Thyroid gland (tissue), 4 donors: ENCODE results near the gene GALNT4. TPM values are rescaled to one million over a fixed set of nuclear protein-coding genes. Genes with fewer than 3 reads are reported as not detected.

Experiments used
- DNase-seq, 2 donors: peaks; one replicate each; pipeline ENCODE4 v3.0.0-alpha.2; 2019
- H3K27ac ChIP-seq, 3 donors: fragments of 200-600 bp; sonication (generic); 1 replicate in 2 of 3; 2 replicates in 1 of 3; pipeline ENCODE4 v1.5.1; 2016 to 2019; ENCODE audit warnings: mild to moderate bottlenecking in 1 of 3, moderate library complexity in 1 of 3
- H3K27me3 ChIP-seq: fragments of 200-600 bp; sonication (generic); one replicate; pipeline ENCODE4 v1.5.1; 2019
- H3K36me3 ChIP-seq, 2 donors: fragments of 200-600 bp; sonication (generic); one replicate each; pipeline ENCODE4 v1.5.1; 2016 to 2019
- H3K4me1 ChIP-seq, 2 donors: fragments of 200-600 bp; sonication (generic); one replicate each; pipeline ENCODE4 v1.5.1; 2017 to 2019
- H3K4me3 ChIP-seq, 3 donors: fragments of 200-600 bp; sonication (generic); replicated peaks in 1 of 3; 1 replicate in 2 of 3; 2 replicates in 1 of 3; pipeline ENCODE4 v1.5.1; 2016; ENCODE audit warnings: mild to moderate bottlenecking in 1 of 3
- H3K9me3 ChIP-seq: fragments of 200-600 bp; sonication (generic); one replicate; pipeline ENCODE4 v1.5.1; 2017
- POLR2A ChIP-seq, 2 donors: fragments of 450-650 bp; IDR thresholded peaks; one replicate each; pipeline ENCODE4 v1.6.1; 2017; ENCODE audit warnings: antibody characterized with exemption in 2 of 2, mild to moderate bottlenecking in 2 of 2, moderate library complexity in 1 of 2
- WGBS, 2 donors: methylation state at CpG; one replicate each; pipeline ENCODE4 v1.1.5; 2017; 5-methylcytosine and 5-hydroxymethylcytosine counted together
- intact Hi-C: fragments of 100-400 bp; cut with DNase I; formaldehyde crosslinking; loops from one replicate; pipeline ENCODE4 v1.15.1; 2023
- total RNA-seq, 4 donors: library from RNA; depleted of rRNA; stranded (reverse); fragments of >200 nt; gene quantifications; one replicate each; pipeline ENCODE4 v1.2.3, GENCODE V29; 2016
- TF ChIP-seq, protein P1 (sequence below), 6 experiments: fragments of 200-600 bp in 3 of 6; fragments of 450-650 bp in 3 of 6; sonication (generic) in 3 of 6; IDR thresholded peaks; one replicate each; pipeline ENCODE4 v1.5.1; 2016 to 2019; ENCODE audit warnings: antibody characterized with exemption in 6 of 6, mild to moderate bottlenecking in 2 of 6, inconsistent platforms in 1 of 6, moderate library complexity in 1 of 6

GALNT4 gene
- total RNA-seq, 4 donors from 2014 or later, result 7.0 to 11.2 (median 7.3) TPM

DNA sequence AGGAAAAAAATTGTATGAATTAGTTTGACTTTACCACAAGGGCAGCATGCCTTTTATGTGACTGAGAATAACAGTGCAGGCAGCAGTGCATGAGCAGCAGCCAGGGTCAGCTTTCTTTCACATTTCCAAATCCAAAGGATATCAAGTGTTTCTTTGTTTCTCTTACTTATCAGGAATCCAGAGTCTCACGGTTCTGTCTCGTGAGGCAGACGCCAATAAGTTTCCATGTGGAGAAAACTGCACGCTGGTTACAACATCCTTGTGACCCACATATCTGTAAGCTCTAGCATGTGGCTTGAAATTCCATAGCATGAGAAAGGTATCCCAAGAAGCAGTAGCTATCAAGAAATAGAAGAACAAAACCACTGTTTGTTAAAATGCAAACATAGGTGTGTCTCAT is 27.6 kb downstream of the GALNT4 start:
- DNase-seq, result no peak
- Histone ChIP-seq H3K4me3 (no peak overlapping the region), H3K36me3 (peaks cover 0 to 4% of the 10 kb centered on the region in 2 donors), H3K4me1 (no peaks in the 10 kb centered on the region), H3K27ac (no peak overlapping the region), H3K9me3 (no peaks in the 10 kb centered on the region), H3K27me3 (no peaks in the 10 kb centered on the region)
- intact Hi-C loops, result no loop called here
- 77 to 81% methylated on average over 4 of the region's 4 CpGs for whole genome bisulfite sequencing, 2 donors
- no peak for TF ChIP-seq POLR2A (IDR thresholded peaks at IDR 0.05)
- TF ChIP-seq, protein P1, sequence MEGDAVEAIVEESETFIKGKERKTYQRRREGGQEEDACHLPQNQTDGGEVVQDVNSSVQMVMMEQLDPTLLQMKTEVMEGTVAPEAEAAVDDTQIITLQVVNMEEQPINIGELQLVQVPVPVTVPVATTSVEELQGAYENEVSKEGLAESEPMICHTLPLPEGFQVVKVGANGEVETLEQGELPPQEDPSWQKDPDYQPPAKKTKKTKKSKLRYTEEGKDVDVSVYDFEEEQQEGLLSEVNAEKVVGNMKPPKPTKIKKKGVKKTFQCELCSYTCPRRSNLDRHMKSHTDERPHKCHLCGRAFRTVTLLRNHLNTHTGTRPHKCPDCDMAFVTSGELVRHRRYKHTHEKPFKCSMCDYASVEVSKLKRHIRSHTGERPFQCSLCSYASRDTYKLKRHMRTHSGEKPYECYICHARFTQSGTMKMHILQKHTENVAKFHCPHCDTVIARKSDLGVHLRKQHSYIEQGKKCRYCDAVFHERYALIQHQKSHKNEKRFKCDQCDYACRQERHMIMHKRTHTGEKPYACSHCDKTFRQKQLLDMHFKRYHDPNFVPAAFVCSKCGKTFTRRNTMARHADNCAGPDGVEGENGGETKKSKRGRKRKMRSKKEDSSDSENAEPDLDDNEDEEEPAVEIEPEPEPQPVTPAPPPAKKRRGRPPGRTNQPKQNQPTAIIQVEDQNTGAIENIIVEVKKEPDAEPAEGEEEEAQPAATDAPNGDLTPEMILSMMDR (IDR thresholded peaks at IDR 0.05), result no peak

DNA sequence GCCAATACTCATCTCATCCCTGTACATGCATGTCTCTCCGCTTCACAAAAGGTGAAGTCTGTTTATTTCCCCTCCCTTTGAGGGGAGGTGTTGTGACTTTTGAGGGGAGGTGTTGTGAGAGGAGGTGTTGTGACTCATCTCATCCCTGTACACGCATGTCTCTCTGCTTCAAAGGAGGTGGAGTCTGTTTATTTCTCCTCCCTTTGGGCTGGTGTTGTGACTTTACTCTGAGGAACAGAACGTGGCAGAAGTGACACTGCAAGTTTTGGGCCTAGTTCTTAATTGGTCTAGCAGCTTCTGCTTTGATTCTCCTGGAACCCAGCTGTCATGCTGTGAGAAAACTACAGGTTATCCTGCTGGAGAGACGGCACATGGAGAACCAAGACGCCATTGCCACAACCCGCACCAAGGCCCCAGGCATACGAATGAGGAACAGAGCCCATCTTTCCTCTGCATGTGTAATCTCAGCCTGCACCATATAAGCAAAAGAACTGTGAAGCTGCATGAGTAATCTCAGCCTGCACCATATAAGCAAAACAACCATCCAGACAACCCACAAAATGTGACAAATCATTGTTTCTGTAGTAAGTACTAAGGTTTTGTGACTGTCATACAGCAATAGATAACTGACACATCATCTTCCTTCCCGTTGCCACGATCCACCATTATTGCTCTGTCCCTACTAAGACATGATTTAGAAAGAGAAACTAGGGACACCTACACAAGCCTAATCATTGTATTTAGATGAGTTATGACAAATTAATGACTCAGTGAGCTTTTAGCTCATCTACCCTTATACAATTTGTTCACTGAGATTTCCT is 30.0 kb downstream of the GALNT4 start:
- peaks cover 0 to 4% of the 10 kb centered on the region in 2 donors for H3K36me3 ChIP-seq
- TF ChIP-seq POLR2A (IDR thresholded peaks at IDR 0.05), result no peak
- TF ChIP-seq, protein P1 (IDR thresholded peaks at IDR 0.05), result no peak
- H3K9me3 ChIP-seq, result no peaks in the 10 kb centered on the region
- no peaks in the 10 kb centered on the region for H3K27me3 ChIP-seq
- intact Hi-C loops, result no loop called here
- H3K27ac ChIP-seq, result no peak overlapping the region
- no peak overlapping the region for H3K4me3 ChIP-seq
- DNase-seq, result no peak
- no peaks in the 10 kb centered on the region for H3K4me1 ChIP-seq
- 93 to 95% methylated on average over 9 of the region's 9 CpGs for WGBS, 2 donors

DNA sequence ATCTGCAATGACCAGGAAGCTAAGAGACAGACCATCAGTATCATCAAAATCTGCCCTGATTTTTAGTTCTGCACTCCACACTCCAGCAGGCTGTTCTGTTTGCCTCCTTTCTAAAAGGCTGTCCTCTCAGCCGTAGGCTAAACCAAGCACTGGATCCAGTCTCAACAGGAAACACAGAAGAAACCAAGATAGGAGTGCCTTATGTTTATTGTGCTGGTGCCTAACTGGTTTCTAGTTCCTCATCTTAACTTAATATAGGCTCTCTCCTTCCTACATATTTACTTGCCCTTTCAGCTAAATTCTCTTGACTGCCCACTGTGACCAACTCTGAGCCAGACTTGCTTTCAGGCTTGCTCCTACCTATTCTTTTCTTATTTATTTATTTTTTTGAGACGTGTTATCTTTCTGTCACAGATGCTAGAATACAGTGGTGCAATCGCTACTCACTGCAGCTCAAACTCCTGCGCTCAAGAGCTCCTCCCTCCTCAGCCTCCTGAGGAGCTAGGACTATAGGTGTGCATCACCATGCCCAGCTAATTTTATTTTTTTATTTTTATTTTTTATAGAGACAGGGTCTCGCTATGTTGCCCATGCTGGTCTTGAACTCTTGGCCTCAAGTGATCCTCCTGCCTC is 30.8 kb downstream of the GALNT4 start:
- H3K27me3 ChIP-seq, result no peaks in the 10 kb centered on the region
- TF ChIP-seq POLR2A (IDR thresholded peaks at IDR 0.05), result no peak
- TF ChIP-seq, protein P1 (IDR thresholded peaks at IDR 0.05), result no peak
- DNase-seq, result no peak
- no peak overlapping the region for H3K27ac ChIP-seq
- no peak overlapping the region for H3K4me3 ChIP-seq
- WGBS, 2 donors, result 93 to 94% methylated on average over 5 of the region's 5 CpGs
- H3K9me3 ChIP-seq, result no peaks in the 10 kb centered on the region
- no peaks in the 10 kb centered on the region for H3K4me1 ChIP-seq
- intact Hi-C loops, result no loop called here
- H3K36me3 ChIP-seq, result peaks cover 0 to 4% of the 10 kb centered on the region in 2 donors

DNA sequence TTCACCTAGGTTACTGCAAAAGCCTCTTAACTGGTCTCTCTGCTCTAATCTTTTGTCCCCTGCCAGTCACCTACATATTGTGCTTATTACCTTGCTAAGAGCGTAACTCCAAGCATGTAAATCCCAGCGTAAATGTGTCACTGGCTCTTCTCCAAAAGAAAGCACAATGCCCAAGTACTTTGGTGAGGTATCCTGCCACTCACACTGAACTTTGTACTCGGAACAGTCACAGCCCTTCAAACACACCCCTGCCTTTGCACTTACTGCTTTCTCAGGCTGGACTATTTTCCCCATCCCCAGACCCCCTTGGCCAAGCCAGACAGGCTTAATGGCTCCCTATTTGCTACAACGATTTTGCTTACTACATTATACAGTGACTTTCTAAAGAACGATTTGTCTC is 31.7 kb downstream of the GALNT4 start:
- no peak for DNase-seq
- intact Hi-C loops, result no loop called here

More for the DNA sequence above, 31.7 kb downstream of the GALNT4 start:
- Histone ChIP-seq H3K4me1 (no peaks in the 10 kb centered on the region), H3K36me3 (peaks cover 0 to 4% of the 10 kb centered on the region in 2 donors), H3K27ac (no peak overlapping the region), H3K27me3 (no peaks in the 10 kb centered on the region), H3K9me3 (no peaks in the 10 kb centered on the region), H3K4me3 (no peak overlapping the region)
- no peak for TF ChIP-seq POLR2A (IDR thresholded peaks at IDR 0.05)
- TF ChIP-seq, protein P1 (IDR thresholded peaks at IDR 0.05), result no peak
- WGBS, 2 donors, result 70 to 75% methylated on average over 5 of the region's 5 CpGs
